Naive B cell (primary cell): Measurements from ENCODE around the gene ARID3C. TPM values are rescaled to one million over a fixed set of nuclear protein-coding genes. Genes with fewer than 3 reads are reported as not detected.
"Not testable (repeated sequence)": the region's sequence is repeated elsewhere in the genome, so short reads cannot be mapped to it uniquely, and the experiment has no call there.

ENCODE experiments used
- ATAC-seq, 2 donors: fragments of 150-1000 bp; cut with Tn5 transposase; 2 replicates each; pipeline ENCODE4 v1.10.0; 2021; ENCODE audit warnings: low read depth in 2 of 2, mild to moderate bottlenecking in 2 of 2, moderate library complexity in 2 of 2
- DNase-seq: peaks from one replicate; pipeline ENCODE4 v3.0.0; 2022
- H3K27ac Mint-ChIP-seq, 6 donors: one replicate each; pipeline ENCODE4 v1.8.0; 2020 to 2022; ENCODE audit warnings: mild to moderate bottlenecking in 6 of 6, mixed read lengths in 6 of 6, moderate library complexity in 5 of 6, inconsistent platforms in 2 of 6
- H3K27me3 Mint-ChIP-seq, 3 donors: one replicate each; pipeline ENCODE4 v1.8.0; 2021 to 2022; ENCODE audit warnings: mixed read lengths in 3 of 3, mild to moderate bottlenecking in 1 of 3
- H3K36me3 Mint-ChIP-seq, 2 donors: one replicate each; pipeline ENCODE4 v1.8.0; 2020 to 2022; ENCODE audit warnings: mixed read lengths in 2 of 2, inconsistent platforms in 1 of 2, mild to moderate bottlenecking in 1 of 2
- H3K4me1 Mint-ChIP-seq, 3 donors: one replicate each; pipeline ENCODE4 v1.8.0; 2020 to 2022; ENCODE audit warnings: mixed read lengths in 3 of 3, inconsistent platforms in 1 of 3, mild to moderate bottlenecking in 1 of 3, moderate library complexity in 1 of 3
- H3K4me3 Mint-ChIP-seq, 8 donors: one replicate each; pipeline ENCODE4 v1.8.0; 2020 to 2022; ENCODE audit warnings: mild to moderate bottlenecking in 8 of 8, mixed read lengths in 8 of 8, moderate library complexity in 8 of 8, inconsistent platforms in 2 of 8
- H3K9me3 Mint-ChIP-seq, 7 donors: one replicate each; pipeline ENCODE4 v1.8.0; 2020 to 2022; ENCODE audit warnings: mixed read lengths in 7 of 7, mild to moderate bottlenecking in 5 of 7, inconsistent platforms in 2 of 7, moderate library complexity in 1 of 7
- polyA plus RNA-seq, 6 donors: library from polyadenylated mRNA; unstranded; fragments of 300-500 nt; fragmentation: Illumina TruSeq; gene quantifications; one replicate each; pipeline ENCODE4 v1.2.3, GENCODE V29; 2021; ENCODE audit warnings: low read depth in 6 of 6

The ARID3C gene
- polyA plus RNA-seq, 6 donors from 2014 or later: not detected

- peak overlapping the region; percentile 86 to 96 (median 92) for H3K4me3 Mint-ChIP-seq
- H3K9me3 Mint-ChIP-seq: no peaks in the 10 kb centered on the region
- no peaks in the 10 kb centered on the region for H3K27me3 Mint-ChIP-seq
- peaks cover 5 to 13% of the 10 kb centered on the region in 2 donors for H3K36me3 Mint-ChIP-seq
- H3K27ac Mint-ChIP-seq: peak overlapping the region in 3 of 6 donors; percentile 16 to 77 (median 55)
- peaks cover 21 to 38% (median 25%) of the 10 kb centered on the region in 3 donors for H3K4me1 Mint-ChIP-seq
- ATAC-seq: no peak
- DNase-seq: no peak
Measured at GRCh38 chr9:34647651-34648050, 18.8 kb upstream of the ARID3C start.

GRCh38 chr9:34647084-34647403 is 18.2 kb upstream of the ARID3C start:
- Mint-ChIP-seq H3K36me3 (peaks cover 5 to 13% of the 10 kb centered on the region in 2 donors), H3K27ac (peak overlapping the region in 4 of 6 donors; percentile 55 to 93 (median 84)), H3K9me3 (no peaks in the 10 kb centered on the region), H3K4me1 (peaks cover 17 to 35% (median 20%) of the 10 kb centered on the region in 3 donors), H3K4me3 (peak overlapping the region; percentile 86 to 96 (median 92)), H3K27me3 (no peaks in the 10 kb centered on the region)
- ATAC-seq (peak in 1 of 2 donors; percentile 3), DNase-seq (no peak)

- H3K27me3 Mint-ChIP-seq: no peaks in the 10 kb centered on the region
- peak within 1 kb of the TSS; percentile 86 to 96 (median 92) for H3K4me3 Mint-ChIP-seq
- ATAC-seq (peak; percentile 95), DNase-seq (peak; percentile 90)
- peak within 1 kb of the TSS; percentile 44 to 93 (median 78) for H3K27ac Mint-ChIP-seq
- peaks cover 17 to 35% (median 20%) of the 10 kb centered on the region in 3 donors for H3K4me1 Mint-ChIP-seq
- peaks cover 5 to 13% of the 10 kb centered on the region in 2 donors for H3K36me3 Mint-ChIP-seq
- H3K9me3 Mint-ChIP-seq: no peaks in the 10 kb centered on the region
Measured at GRCh38 chr9:34646211-34647083, 17.6 kb upstream of the ARID3C start, which contains the start of gene GALT. Gene GALT (plus strand): TSS chr9:34646675. CDS start chr9:34646705, 30 bp downstream.

- Mint-ChIP-seq H3K27me3 (no peaks in the 10 kb centered on the region), H3K4me3 (peak overlapping the region in 3 of 8 donors; percentile 30 to 95 (median 58)), H3K4me1 (peaks cover 17 to 35% (median 20%) of the 10 kb centered on the region in 3 donors), H3K36me3 (peaks cover 5 to 13% of the 10 kb centered on the region in 2 donors), H3K9me3 (no peaks in the 10 kb centered on the region), H3K27ac (no peak overlapping the region)
- ATAC-seq (no peak), DNase-seq (no peak)
Measured at GRCh38 chr9:34644766-34645314, 16.0 kb upstream of the ARID3C start.

- ATAC-seq (no peak), DNase-seq (no peak)
- peaks cover 18 to 28% (median 22%) of the 10 kb centered on the region in 3 donors for H3K4me1 Mint-ChIP-seq
- H3K27ac Mint-ChIP-seq: no peak overlapping the region
- H3K9me3 Mint-ChIP-seq: no peaks in the 10 kb centered on the region
- H3K4me3 Mint-ChIP-seq: no peak overlapping the region
- no peaks in the 10 kb centered on the region for H3K27me3 Mint-ChIP-seq
- H3K36me3 Mint-ChIP-seq: no peaks in the 10 kb centered on the region
Measured at GRCh38 chr9:34642679-34643078, 13.8 kb upstream of the ARID3C start.

- not testable (repeated sequence) for ATAC-seq, H3K36me3 Mint-ChIP-seq, H3K27ac Mint-ChIP-seq, H3K9me3 Mint-ChIP-seq, DNase-seq, H3K27me3 Mint-ChIP-seq
- Mint-ChIP-seq H3K4me3 (peak overlapping the region in 1 of 8 donors; percentile 79), H3K4me1 (peaks cover 24 to 32% (median 29%) of the 10 kb centered on the region in 3 donors)
Measured at GRCh38 chr9:34639322-34639721, 10.5 kb upstream of the ARID3C start.

- peak overlapping the region; percentile 79 to 92 (median 87) for H3K4me3 Mint-ChIP-seq
- H3K9me3 Mint-ChIP-seq: no peaks in the 10 kb centered on the region
- no peaks in the 10 kb centered on the region for H3K27me3 Mint-ChIP-seq
- no peaks in the 10 kb centered on the region for H3K36me3 Mint-ChIP-seq
- ATAC-seq (no peak), DNase-seq (no peak)
- peak overlapping the region; percentile 52 to 95 (median 87) for H3K27ac Mint-ChIP-seq
- peaks cover 28 to 36% (median 35%) of the 10 kb centered on the region in 3 donors for H3K4me1 Mint-ChIP-seq
Measured at GRCh38 chr9:34638138-34638445, 9.2 kb upstream of the ARID3C start.

GRCh38 chr9:34637356-34638137 is 8.7 kb upstream of the ARID3C start, which contains the start of gene SIGMAR1:
Gene SIGMAR1 (minus strand): TSS chr9:34637787. CDS start chr9:34637697, 90 bp downstream.
- no peaks in the 10 kb centered on the region for H3K9me3 Mint-ChIP-seq
- ATAC-seq (peak; percentile 91 to 93), DNase-seq (peak; percentile 94)
- H3K4me3 Mint-ChIP-seq: peak within 1 kb of the TSS; percentile 79 to 92 (median 87)
- peaks cover 28 to 36% (median 35%) of the 10 kb centered on the region in 3 donors for H3K4me1 Mint-ChIP-seq
- H3K27ac Mint-ChIP-seq: peak within 1 kb of the TSS; percentile 73 to 95 (median 87)
- H3K36me3 Mint-ChIP-seq: no peaks in the 10 kb centered on the region
- H3K27me3 Mint-ChIP-seq: no peaks in the 10 kb centered on the region

- Mint-ChIP-seq H3K36me3 (no peaks in the 10 kb centered on the region), H3K9me3 (no peaks in the 10 kb centered on the region), H3K27ac (peak overlapping the region in 3 of 6 donors; percentile 67 to 74 (median 73)), H3K27me3 (no peaks in the 10 kb centered on the region), H3K4me3 (peak overlapping the region; percentile 79 to 92 (median 87)), H3K4me1 (peaks cover 28 to 36% (median 35%) of the 10 kb centered on the region in 3 donors)
- no peak for DNase-seq
- ATAC-seq: no peak
Measured at GRCh38 chr9:34636791-34637355, 8.0 kb upstream of the ARID3C start.

GRCh38 chr9:34635556-34635955 is 6.7 kb upstream of the ARID3C start:
- peaks cover 2 to 5% (median 4%) of the 10 kb centered on the region in 3 donors for H3K27me3 Mint-ChIP-seq
- peak overlapping the region in 1 of 6 donors; percentile 92 for H3K27ac Mint-ChIP-seq
- no peaks in the 10 kb centered on the region for H3K36me3 Mint-ChIP-seq
- no peak for ATAC-seq
- DNase-seq: no peak
- H3K4me1 Mint-ChIP-seq: peaks cover 28 to 36% (median 35%) of the 10 kb centered on the region in 3 donors
- H3K4me3 Mint-ChIP-seq: peak overlapping the region in 6 of 8 donors; percentile 22 to 83 (median 36)
- no peaks in the 10 kb centered on the region for H3K9me3 Mint-ChIP-seq

- peaks cover 8 to 14% (median 12%) of the 10 kb centered on the region in 3 donors for H3K27me3 Mint-ChIP-seq
- peak overlapping the region in 4 of 8 donors; percentile 8 to 70 (median 21) for H3K4me3 Mint-ChIP-seq
- no peak overlapping the region for H3K27ac Mint-ChIP-seq
- H3K36me3 Mint-ChIP-seq: no peaks in the 10 kb centered on the region
- ATAC-seq (no peak), DNase-seq (no peak)
- H3K4me1 Mint-ChIP-seq: peaks cover 28 to 41% (median 38%) of the 10 kb centered on the region in 3 donors
- H3K9me3 Mint-ChIP-seq: no peaks in the 10 kb centered on the region
Measured at GRCh38 chr9:34634551-34635248, 5.8 kb upstream of the ARID3C start.

GRCh38 chr9:34633851-34634550 is 5.1 kb upstream of the ARID3C start:
- peak overlapping the region in 1 of 8 donors; percentile 70 for H3K4me3 Mint-ChIP-seq
- no peaks in the 10 kb centered on the region for H3K9me3 Mint-ChIP-seq
- H3K27ac Mint-ChIP-seq: peak overlapping the region in 2 of 6 donors; percentile 2 to 12
- peaks cover 14 to 19% (median 19%) of the 10 kb centered on the region in 3 donors for H3K27me3 Mint-ChIP-seq
- ATAC-seq (peak; percentile 25 to 35), DNase-seq (peak; percentile 73)
- H3K4me1 Mint-ChIP-seq: peaks cover 32 to 48% (median 45%) of the 10 kb centered on the region in 3 donors
- no peaks in the 10 kb centered on the region for H3K36me3 Mint-ChIP-seq
